ENCODE results near the gene PTPN21. TPM values are rescaled to one million over a fixed set of nuclear protein-coding genes. Genes with fewer than 3 reads are reported as not detected.

PTPN21 gene
- total and polyA plus RNA-seq, 3 experiments from 2014 or later, result 0.28 to 0.53 TPM; not detected in 1

DNA sequence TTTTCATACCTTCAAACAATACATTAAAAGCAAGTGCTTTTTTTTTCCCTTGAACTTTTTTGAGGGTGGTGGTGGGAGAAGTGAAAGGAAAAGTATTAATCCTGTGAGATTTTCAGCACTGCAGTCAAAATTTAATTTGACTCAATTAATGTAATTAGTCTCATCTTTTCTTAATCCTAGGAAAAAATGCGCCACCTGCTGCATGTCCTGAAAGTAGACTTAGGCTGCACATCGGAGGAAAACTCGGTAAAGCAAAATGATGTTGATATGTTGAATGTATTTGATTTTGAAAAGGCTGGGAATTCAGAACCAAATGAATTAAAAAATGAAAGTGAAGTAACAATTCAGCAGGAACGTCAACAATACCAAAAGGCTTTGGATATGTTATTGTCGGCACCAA, 117.1 kb downstream of the PTPN21 start:
- Histone ChIP-seq H3K4me3 (ENCODE audit: low read length) (no peak overlapping the region), H3K27ac (ENCODE audit: low read depth, low read length) (no peak overlapping the region), H3K9me3 (ENCODE audit: low read length) (no peaks in the 10 kb centered on the region), H3K4me1 (ENCODE audit: insufficient read depth, low read length) (no peaks in the 10 kb centered on the region), H3K27me3 (ENCODE audit: insufficient read depth, low read length, poor library complexity, severe bottlenecking) (no peaks in the 10 kb centered on the region), H3K36me3 (ENCODE audit: insufficient read depth, low read length) (no peaks in the 10 kb centered on the region)
- ChIA-PET POLR2A (no interaction called here), CTCF (no interaction called here)
- Mint-ChIP-seq H3K9me3 (no peaks in the 10 kb centered on the region), H3K4me3 (no peak overlapping the region), H3K27ac (no peak overlapping the region), H3K4me1 (no peaks in the 10 kb centered on the region), H3K36me3 (peaks cover 14 to 23% (median 18%) of the 10 kb centered on the region in 3 donors), H3K27me3 (no peaks in the 10 kb centered on the region)
- DNase-seq, result no peak

DNA sequence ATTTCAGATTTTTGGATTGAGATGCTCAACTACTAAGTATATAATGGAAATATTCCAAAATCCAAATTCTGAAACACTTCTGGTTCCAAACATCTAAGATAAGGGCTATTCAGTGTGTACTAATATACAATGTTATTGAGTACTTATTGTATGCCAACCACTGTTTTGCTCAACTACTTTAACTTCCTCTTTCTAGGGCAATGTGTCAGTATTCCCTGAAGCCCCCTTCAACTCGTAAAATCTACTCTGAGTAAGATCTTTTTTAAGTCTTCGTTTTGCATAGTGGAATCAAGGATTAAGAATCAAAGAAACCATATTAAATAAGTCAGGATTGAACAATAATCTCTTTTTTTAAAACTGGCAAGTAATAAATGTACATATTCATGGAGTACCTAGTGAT, 123.8 kb downstream of the PTPN21 start:
- CTCF ChIA-PET, result no interaction called here
- H3K4me3 ChIP-seq (ENCODE audit: low read length), result no peak overlapping the region
- no peak for DNase-seq
- H3K27ac ChIP-seq (ENCODE audit: low read depth, low read length), result no peak overlapping the region
- no peaks in the 10 kb centered on the region for H3K9me3 ChIP-seq (ENCODE audit: low read length)
- no peaks in the 10 kb centered on the region for H3K9me3 Mint-ChIP-seq
- H3K4me1 Mint-ChIP-seq, result no peaks in the 10 kb centered on the region
- POLR2A ChIA-PET, result no interaction called here
- H3K36me3 Mint-ChIP-seq, result peaks cover 8 to 11% (median 10%) of the 10 kb centered on the region in 3 donors
- no peaks in the 10 kb centered on the region for H3K27me3 ChIP-seq (ENCODE audit: insufficient read depth, low read length, poor library complexity, severe bottlenecking)
- H3K36me3 ChIP-seq (ENCODE audit: insufficient read depth, low read length), result no peaks in the 10 kb centered on the region
- no peaks in the 10 kb centered on the region for H3K4me1 ChIP-seq (ENCODE audit: insufficient read depth, low read length)
- H3K27ac Mint-ChIP-seq, result no peak overlapping the region
- no peak overlapping the region for H3K4me3 Mint-ChIP-seq
- no peaks in the 10 kb centered on the region for H3K27me3 Mint-ChIP-seq

GRCh38 chr14:88426271-88426670, 128.5 kb downstream of the PTPN21 start:
- Mint-ChIP-seq H3K27me3 (no peaks in the 10 kb centered on the region), H3K9me3 (no peaks in the 10 kb centered on the region)
- CTCF ChIA-PET, result no interaction called here

GRCh38 chr14:88424573-88424972, 130.2 kb downstream of the PTPN21 start:
- H3K9me3 Mint-ChIP-seq, result peaks cover 0 to 2% (median 0%) of the 10 kb centered on the region in 5 donors

More at GRCh38 chr14:88426271-88426670, 128.5 kb downstream of the PTPN21 start:
- Histone ChIP-seq H3K36me3 (ENCODE audit: insufficient read depth, low read length) (no peaks in the 10 kb centered on the region), H3K27ac (ENCODE audit: low read depth, low read length) (no peak overlapping the region), H3K27me3 (ENCODE audit: insufficient read depth, low read length, poor library complexity, severe bottlenecking) (no peaks in the 10 kb centered on the region), H3K4me1 (ENCODE audit: insufficient read depth, low read length) (no peaks in the 10 kb centered on the region), H3K9me3 (ENCODE audit: low read length) (no peaks in the 10 kb centered on the region), H3K4me3 (ENCODE audit: low read length) (no peak overlapping the region)
- Mint-ChIP-seq H3K4me1 (no peaks in the 10 kb centered on the region), H3K27ac (no peak overlapping the region), H3K4me3 (no peak overlapping the region), H3K36me3 (peaks cover under 1 to 6% (median 6%) of the 10 kb centered on the region in 3 donors)
- DNase-seq, result no peak
- POLR2A ChIA-PET, result no interaction called here

DNA sequence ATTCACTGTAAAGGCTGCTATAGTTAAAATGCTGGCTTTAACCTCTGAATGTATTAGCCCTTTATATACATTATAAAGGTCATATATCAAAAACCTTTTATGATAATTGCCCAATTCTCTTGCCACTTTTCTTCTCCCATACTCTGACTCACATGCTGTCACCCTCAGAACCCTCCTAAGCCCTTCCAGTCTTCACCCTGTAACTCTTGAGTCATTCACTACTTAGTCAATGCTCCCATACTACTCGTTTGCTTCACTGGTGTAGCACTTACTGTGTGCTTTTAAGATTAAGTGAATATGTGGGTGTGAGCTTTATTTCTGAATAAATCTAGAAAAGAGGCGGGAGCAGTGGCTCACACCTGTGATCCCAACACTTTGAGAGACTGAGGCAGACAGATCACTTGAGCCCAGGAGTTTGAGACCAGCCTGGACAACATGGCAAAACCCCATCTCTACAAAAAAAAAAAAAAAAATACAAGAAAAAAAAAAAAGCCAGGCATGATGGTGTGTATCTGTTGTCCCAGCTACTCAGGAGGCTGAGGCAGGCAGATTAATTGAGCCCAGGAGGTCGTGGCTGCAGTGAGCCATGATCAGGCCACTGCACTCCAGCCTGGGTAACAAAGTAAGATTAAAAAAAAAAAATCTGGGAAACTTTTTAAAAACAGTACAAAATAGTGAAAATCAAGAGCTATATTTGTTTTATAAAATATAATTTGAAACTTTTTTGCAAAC, 131.7 kb downstream of the PTPN21 start:
- Histone ChIP-seq H3K9me3 (ENCODE audit: low read length) (no peaks in the 10 kb centered on the region), H3K4me1 (ENCODE audit: insufficient read depth, low read length) (no peaks in the 10 kb centered on the region), H3K4me3 (ENCODE audit: low read length) (no peak overlapping the region), H3K36me3 (ENCODE audit: insufficient read depth, low read length) (no peaks in the 10 kb centered on the region), H3K27ac (ENCODE audit: low read depth, low read length) (no peak overlapping the region), H3K27me3 (ENCODE audit: insufficient read depth, low read length, poor library complexity, severe bottlenecking) (no peaks in the 10 kb centered on the region)
- Mint-ChIP-seq H3K36me3 (peaks cover 7 to 14% (median 10%) of the 10 kb centered on the region in 3 donors), H3K27me3 (peaks cover 0 to 2% of the 10 kb centered on the region in 2 donors), H3K9me3 (peaks cover under 1 to 5% (median under 1%) of the 10 kb centered on the region in 5 donors), H3K4me1 (no peaks in the 10 kb centered on the region), H3K27ac (no peak overlapping the region), H3K4me3 (no peak overlapping the region)
- ChIA-PET POLR2A (no interaction called here), CTCF (no interaction called here)
- DNase-seq, result no peak

More at GRCh38 chr14:88424573-88424972, 130.2 kb downstream of the PTPN21 start:
- peaks cover 6 to 9% (median 9%) of the 10 kb centered on the region in 3 donors for H3K36me3 Mint-ChIP-seq
- no peaks in the 10 kb centered on the region for H3K4me1 Mint-ChIP-seq
- CTCF ChIA-PET, result no interaction called here
- no peak for DNase-seq
- no peak overlapping the region for H3K4me3 Mint-ChIP-seq
- H3K27ac ChIP-seq (ENCODE audit: low read depth, low read length), result no peak overlapping the region
- H3K36me3 ChIP-seq (ENCODE audit: insufficient read depth, low read length), result no peaks in the 10 kb centered on the region
- no peaks in the 10 kb centered on the region for H3K4me1 ChIP-seq (ENCODE audit: insufficient read depth, low read length)
- POLR2A ChIA-PET, result no interaction called here
- H3K9me3 ChIP-seq (ENCODE audit: low read length), result no peaks in the 10 kb centered on the region
- H3K4me3 ChIP-seq (ENCODE audit: low read length), result no peak overlapping the region
- H3K27ac Mint-ChIP-seq, result no peak overlapping the region
- H3K27me3 Mint-ChIP-seq, result no peaks in the 10 kb centered on the region
- no peaks in the 10 kb centered on the region for H3K27me3 ChIP-seq (ENCODE audit: insufficient read depth, low read length, poor library complexity, severe bottlenecking)

DNA sequence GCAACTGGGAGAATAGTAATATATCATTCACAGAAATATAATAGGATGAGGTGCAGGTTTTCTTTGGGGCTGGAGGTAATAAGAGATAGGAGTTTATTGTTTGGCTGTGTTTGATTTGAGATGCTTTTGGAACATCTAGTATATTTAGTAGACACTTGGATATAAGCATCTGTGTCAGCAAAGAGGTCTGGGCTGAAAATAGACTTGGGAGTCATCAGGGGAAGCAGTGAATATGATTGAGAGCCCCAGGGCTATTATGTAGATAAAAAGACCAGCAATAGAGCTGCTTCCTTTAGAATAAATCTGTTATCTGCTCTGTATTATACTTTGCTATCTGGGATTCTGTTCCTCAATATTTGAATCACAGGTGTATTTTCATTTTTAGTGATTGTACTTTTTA, 132.8 kb downstream of the PTPN21 start:
- no peak overlapping the region for H3K27ac Mint-ChIP-seq
- Histone ChIP-seq H3K4me3 (ENCODE audit: low read length) (no peak overlapping the region), H3K36me3 (ENCODE audit: insufficient read depth, low read length) (no peaks in the 10 kb centered on the region), H3K4me1 (ENCODE audit: insufficient read depth, low read length) (no peaks in the 10 kb centered on the region), H3K27ac (ENCODE audit: low read depth, low read length) (no peak overlapping the region), H3K9me3 (ENCODE audit: low read length) (no peaks in the 10 kb centered on the region), H3K27me3 (ENCODE audit: insufficient read depth, low read length, poor library complexity, severe bottlenecking) (no peaks in the 10 kb centered on the region)
- no peak for DNase-seq
- ChIA-PET POLR2A (no interaction called here), CTCF (no interaction called here)
- peaks cover 15 to 25% (median 20%) of the 10 kb centered on the region in 3 donors for H3K36me3 Mint-ChIP-seq
- peaks cover 8 to 16% (median 10%) of the 10 kb centered on the region in 5 donors for H3K9me3 Mint-ChIP-seq
- no peaks in the 10 kb centered on the region for H3K4me1 Mint-ChIP-seq
- peaks cover 0 to 2% of the 10 kb centered on the region in 2 donors for H3K27me3 Mint-ChIP-seq
- no peak overlapping the region for H3K4me3 Mint-ChIP-seq

- Mint-ChIP-seq H3K36me3 (peaks cover 12 to 32% (median 24%) of the 10 kb centered on the region in 3 donors), H3K27ac (no peak overlapping the region), H3K9me3 (peaks cover 8 to 19% (median 15%) of the 10 kb centered on the region in 5 donors), H3K4me1 (no peaks in the 10 kb centered on the region), H3K4me3 (no peak overlapping the region), H3K27me3 (peaks cover 0 to 2% of the 10 kb centered on the region in 2 donors)
- H3K36me3 ChIP-seq (ENCODE audit: insufficient read depth, low read length), result no peaks in the 10 kb centered on the region
- DNase-seq, result no peak
- no peak overlapping the region for H3K27ac ChIP-seq (ENCODE audit: low read depth, low read length)
- H3K27me3 ChIP-seq (ENCODE audit: insufficient read depth, low read length, poor library complexity, severe bottlenecking), result no peaks in the 10 kb centered on the region
- ChIA-PET POLR2A (no interaction called here), CTCF (no interaction called here)
- no peaks in the 10 kb centered on the region for H3K4me1 ChIP-seq (ENCODE audit: insufficient read depth, low read length)
- H3K9me3 ChIP-seq (ENCODE audit: low read length), result no peaks in the 10 kb centered on the region
- no peak overlapping the region for H3K4me3 ChIP-seq (ENCODE audit: low read length)
Observed at GRCh38 chr14:88421286-88421685, 133.5 kb downstream of the PTPN21 start.

DNA sequence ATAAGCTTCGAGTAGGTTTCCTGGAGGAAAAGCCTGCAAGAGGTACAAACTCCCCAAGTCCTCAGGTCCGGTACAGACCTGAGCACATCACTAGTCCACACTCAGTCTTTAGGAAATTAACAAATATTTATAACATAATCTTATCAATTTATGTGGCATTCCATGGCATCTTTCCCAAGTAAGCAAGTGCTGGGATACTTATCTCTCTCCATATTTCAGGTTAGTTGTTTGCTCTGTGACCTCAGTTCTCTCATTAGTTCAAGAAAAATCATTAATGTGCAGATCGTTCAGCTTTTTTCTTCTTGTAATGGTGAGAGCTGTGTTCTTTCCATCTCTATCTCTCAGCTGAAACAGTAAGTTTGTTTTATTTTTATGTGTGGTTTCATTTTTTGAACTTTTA, 134.6 kb downstream of the PTPN21 start:
- H3K27me3 Mint-ChIP-seq, result peaks cover 0 to 2% of the 10 kb centered on the region in 2 donors
- no peak overlapping the region for H3K27ac Mint-ChIP-seq
- peaks cover 15 to 27% (median 23%) of the 10 kb centered on the region in 5 donors for H3K9me3 Mint-ChIP-seq
- POLR2A ChIA-PET, result no interaction called here
- CTCF ChIA-PET, result no interaction called here
- peaks cover 13 to 42% (median 33%) of the 10 kb centered on the region in 3 donors for H3K36me3 Mint-ChIP-seq
- H3K27ac ChIP-seq (ENCODE audit: low read depth, low read length), result no peak overlapping the region
- no peaks in the 10 kb centered on the region for H3K4me1 Mint-ChIP-seq
- H3K27me3 ChIP-seq (ENCODE audit: insufficient read depth, low read length, poor library complexity, severe bottlenecking), result no peaks in the 10 kb centered on the region
- no peak for DNase-seq
- no peaks in the 10 kb centered on the region for H3K4me1 ChIP-seq (ENCODE audit: insufficient read depth, low read length)
- no peaks in the 10 kb centered on the region for H3K36me3 ChIP-seq (ENCODE audit: insufficient read depth, low read length)
- no peak overlapping the region for H3K4me3 Mint-ChIP-seq
- H3K9me3 ChIP-seq (ENCODE audit: low read length), result no peaks in the 10 kb centered on the region
- no peak overlapping the region for H3K4me3 ChIP-seq (ENCODE audit: low read length)
